ENCODE measurements around the gene NUCKS1.

NUCKS1 gene

GRCh38 chr1:205703072-205703471 is 46.9 kb downstream of the NUCKS1 start:
- H3F3A ChIP-seq (ENCODE audit: insufficient read depth) = peaks cover 4% of the 10 kb centered on the region; the same call in 1 of the 2 replicates
- TF ChIP-seq CTCF (IDR thresholded peaks at IDR 0.05; ENCODE audit: insufficient read depth, low read length, poor library complexity, severe bottlenecking) (no peak), EZH2phosphoT487 (conservative IDR thresholded peaks at IDR 0.05; ENCODE audit: low read length) (no peak)
- H3K27ac ChIP-seq (ENCODE audit: low read depth, low read length) = no peak overlapping the region
- no peaks in the 10 kb centered on the region for H4K20me1 ChIP-seq (ENCODE audit: low read depth, low read length)
- no peak overlapping the region for H3K4me3 ChIP-seq (ENCODE audit: insufficient read depth, low read length, poor library complexity, severe bottlenecking)
- no peaks in the 10 kb centered on the region for H3K79me2 ChIP-seq (ENCODE audit: insufficient read depth, low read length)
- H3K9me2 ChIP-seq (replicated peaks; ENCODE audit: insufficient read depth, low read length) = no peaks in the 10 kb centered on the region
- no peak overlapping the region for H3K9ac ChIP-seq (ENCODE audit: low read length)
- H3K9me3 ChIP-seq (ENCODE audit: insufficient read depth, low read length) = no peaks in the 10 kb centered on the region
- 0 out of 2 replicates have a peak, but pooled peaks cover 7% of the 10 kb centered on the region for H3K36me3 ChIP-seq (ENCODE audit: low read length)
- no peaks in the 10 kb centered on the region for H3K27me3 ChIP-seq (ENCODE audit: low read length)
- H2AFZ ChIP-seq (ENCODE audit: low read depth, low read length, severe bottlenecking) = no peak overlapping the region
- no peak overlapping the region for H3K4me2 ChIP-seq (ENCODE audit: low read depth, low read length, poor library complexity, severe bottlenecking)

- Histone ChIP-seq H4K20me1 (ENCODE audit: low read depth, low read length) (no peaks in the 10 kb centered on the region), H3K27ac (ENCODE audit: low read depth, low read length) (no peak overlapping the region), H3K4me2 (ENCODE audit: low read depth, low read length, poor library complexity, severe bottlenecking) (no peak overlapping the region), H3K36me3 (ENCODE audit: low read length) (0 out of 2 replicates have a peak, but pooled peaks cover 1% of the 10 kb centered on the region), H3K9me2 (replicated peaks; ENCODE audit: insufficient read depth, low read length) (no peaks in the 10 kb centered on the region), H3K9ac (ENCODE audit: low read length) (no peak overlapping the region), H3K79me2 (ENCODE audit: insufficient read depth, low read length) (no peaks in the 10 kb centered on the region), H3K27me3 (ENCODE audit: low read length) (no peaks in the 10 kb centered on the region), H2AFZ (ENCODE audit: low read depth, low read length, severe bottlenecking) (no peak overlapping the region), H3F3A (ENCODE audit: insufficient read depth) (peaks cover 4% of the 10 kb centered on the region; the same call in 1 of the 2 replicates), H3K9me3 (ENCODE audit: insufficient read depth, low read length) (no peaks in the 10 kb centered on the region), H3K4me3 (ENCODE audit: insufficient read depth, low read length, poor library complexity, severe bottlenecking) (no peak overlapping the region)
- no peak for TF ChIP-seq EZH2phosphoT487 (conservative IDR thresholded peaks at IDR 0.05; ENCODE audit: low read length)
- TF ChIP-seq CTCF (IDR thresholded peaks at IDR 0.05; ENCODE audit: insufficient read depth, low read length, poor library complexity, severe bottlenecking) = no peak
Measured at GRCh38 chr1:205701891-205702290, 48.1 kb downstream of the NUCKS1 start.

- no peaks in the 10 kb centered on the region for H3K27me3 ChIP-seq (ENCODE audit: low read length)
- no peaks in the 10 kb centered on the region for H3K9me3 ChIP-seq (ENCODE audit: insufficient read depth, low read length)
Measured at GRCh38 chr1:205701420-205701819, 48.6 kb downstream of the NUCKS1 start.

More at GRCh38 chr1:205701420-205701819, 48.6 kb downstream of the NUCKS1 start:
- H3F3A ChIP-seq (ENCODE audit: insufficient read depth) = peaks cover 1% of the 10 kb centered on the region; the same call in 1 of the 2 replicates
- H3K4me2 ChIP-seq (ENCODE audit: low read depth, low read length, poor library complexity, severe bottlenecking) = no peak overlapping the region
- no peak overlapping the region for H2AFZ ChIP-seq (ENCODE audit: low read depth, low read length, severe bottlenecking)
- no peaks in the 10 kb centered on the region for H3K36me3 ChIP-seq (ENCODE audit: low read length)
- no peak overlapping the region for H3K27ac ChIP-seq (ENCODE audit: low read depth, low read length)
- H3K4me3 ChIP-seq (ENCODE audit: insufficient read depth, low read length, poor library complexity, severe bottlenecking) = no peak overlapping the region
- H3K9me2 ChIP-seq (replicated peaks; ENCODE audit: insufficient read depth, low read length) = no peaks in the 10 kb centered on the region
- TF ChIP-seq CTCF (IDR thresholded peaks at IDR 0.05; ENCODE audit: insufficient read depth, low read length, poor library complexity, severe bottlenecking) (no peak), EZH2phosphoT487 (conservative IDR thresholded peaks at IDR 0.05; ENCODE audit: low read length) (no peak)
- no peaks in the 10 kb centered on the region for H3K79me2 ChIP-seq (ENCODE audit: insufficient read depth, low read length)
- H3K9ac ChIP-seq (ENCODE audit: low read length) = no peak overlapping the region
- no peaks in the 10 kb centered on the region for H4K20me1 ChIP-seq (ENCODE audit: low read depth, low read length)
